ENCODE data around the gene RRP1. TPM values are rescaled to one million over a fixed set of nuclear protein-coding genes. Genes with fewer than 3 reads are reported as not detected.

Gene RRP1
- total RNA-seq, 1 donor: 16.8 TPM

- DNase-seq (ENCODE audit: low read depth): no peak
- TF ChIP-seq CTCF (IDR thresholded peaks at IDR 0.05; ENCODE audit: insufficient read depth, low read depth, low read length): no peak
Measured at GRCh38 chr21:43829575-43830119, 40.3 kb downstream of the RRP1 start.

GRCh38 chr21:43832158-43832550 is 42.8 kb downstream of the RRP1 start:
- no peak for DNase-seq (ENCODE audit: low read depth)
- no peak overlapping the region for H3K4me3 ChIP-seq (ENCODE audit: low read depth, low read length)
- no peak for TF ChIP-seq CTCF (IDR thresholded peaks at IDR 0.05; ENCODE audit: insufficient read depth, low read depth, low read length)

More at GRCh38 chr21:43829575-43830119, 40.3 kb downstream of the RRP1 start:
- H3K4me3 ChIP-seq (ENCODE audit: low read depth, low read length): no peak overlapping the region

GRCh38 chr21:43832648-43833047 is 43.3 kb downstream of the RRP1 start:
- no peak for TF ChIP-seq CTCF (IDR thresholded peaks at IDR 0.05; ENCODE audit: insufficient read depth, low read depth, low read length)

GRCh38 chr21:43834146-43834905 is 44.9 kb downstream of the RRP1 start:
- DNase-seq (ENCODE audit: low read depth): no peak
- H3K4me3 ChIP-seq (ENCODE audit: low read depth, low read length): no peak overlapping the region
- TF ChIP-seq CTCF (IDR thresholded peaks at IDR 0.05; ENCODE audit: insufficient read depth, low read depth, low read length): no peak

More at GRCh38 chr21:43832648-43833047, 43.3 kb downstream of the RRP1 start:
- no peak overlapping the region for H3K4me3 ChIP-seq (ENCODE audit: low read depth, low read length)
- DNase-seq (ENCODE audit: low read depth): no peak

- no peak for TF ChIP-seq CTCF (IDR thresholded peaks at IDR 0.05; ENCODE audit: insufficient read depth, low read depth, low read length)
- DNase-seq (ENCODE audit: low read depth): no peak
- H3K4me3 ChIP-seq (ENCODE audit: low read depth, low read length): no peak overlapping the region
Measured at GRCh38 chr21:43835050-43835449, 45.7 kb downstream of the RRP1 start.

GRCh38 chr21:43835861-43836260 is 46.5 kb downstream of the RRP1 start:
- H3K4me3 ChIP-seq (ENCODE audit: low read depth, low read length): no peak overlapping the region
- TF ChIP-seq CTCF (IDR thresholded peaks at IDR 0.05; ENCODE audit: insufficient read depth, low read depth, low read length): no peak
- no peak for DNase-seq (ENCODE audit: low read depth)

All from fibroblast of villous mesenchyme (primary cell).